Epithelial cell of prostate (primary cell): ENCODE results near the gene SLC22A16.

Experiments
- DNase-seq: peaks from one replicate; pipeline ENCODE4 v3.0.0-alpha.2; 2011; ENCODE audit warnings: low read depth, low spot score
- H3K27ac ChIP-seq: fragments of 450-650 bp; 2 replicates; pipeline ENCODE4 v1.5.1; 2017; ENCODE audit warnings: mild to moderate bottlenecking

SLC22A16 gene

GRCh38 chr6:110414669-110415068 is 61.7 kb downstream of the SLC22A16 start:
- no peak overlapping the region for H3K27ac ChIP-seq

GRCh38 chr6:110412360-110412759 is 64.1 kb downstream of the SLC22A16 start:
- no peak for DNase-seq
- H3K27ac ChIP-seq: no peak overlapping the region

More at GRCh38 chr6:110414669-110415068, 61.7 kb downstream of the SLC22A16 start:
- DNase-seq: no peak

DNA sequence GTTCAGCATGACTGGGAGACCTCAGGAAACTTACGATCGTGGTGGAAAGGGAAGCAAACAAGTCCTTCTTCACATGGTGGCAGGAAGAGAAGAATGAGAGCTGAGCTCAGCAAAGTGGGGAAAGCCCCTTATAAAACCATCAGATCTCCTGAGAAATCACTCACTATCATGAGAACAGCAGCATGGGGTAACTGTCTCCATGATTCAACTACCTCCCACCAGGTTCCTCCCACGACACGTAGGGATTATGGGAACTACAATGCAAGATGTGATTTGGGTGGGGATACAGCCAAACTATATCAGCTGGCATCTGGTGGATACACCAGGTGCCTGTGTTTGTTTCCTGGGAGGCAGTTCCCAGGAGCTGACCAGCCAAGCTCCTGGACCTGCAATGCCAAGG is 65.9 kb downstream of the SLC22A16 start:
- H3K27ac ChIP-seq: no peak overlapping the region
- DNase-seq: no peak

GRCh38 chr6:110409794-110410193 is 66.6 kb downstream of the SLC22A16 start:
- no peak for DNase-seq
- no peak overlapping the region for H3K27ac ChIP-seq

- no peak for DNase-seq
- no peak overlapping the region for H3K27ac ChIP-seq
These were observed 67.5 kb downstream of the SLC22A16 start for GRCh38 chr6:110408901-110409300.

DNA sequence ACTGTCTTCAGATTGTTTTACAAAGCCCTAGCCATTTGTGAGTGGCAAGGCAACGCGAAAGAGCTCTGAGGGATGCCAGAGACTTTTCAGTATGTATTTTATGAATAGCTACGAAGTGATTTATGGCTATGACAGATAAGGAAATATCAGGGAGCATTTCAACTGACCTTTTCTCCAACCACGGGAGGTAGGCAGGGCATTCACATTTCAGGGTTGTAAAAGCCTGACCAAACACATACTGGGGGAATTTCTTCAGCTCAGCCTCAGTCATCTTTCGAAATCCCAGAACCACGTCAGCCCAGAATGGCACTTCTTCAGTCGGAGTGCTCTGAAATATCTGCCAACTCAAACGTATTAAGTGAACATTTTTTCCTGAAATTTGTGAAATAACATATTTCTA is 71.8 kb downstream of the SLC22A16 start:
- DNase-seq: no peak
- H3K27ac ChIP-seq: no peak overlapping the region

- DNase-seq: no peak
- no peak overlapping the region for H3K27ac ChIP-seq
These were observed 74.7 kb downstream of the SLC22A16 start for GRCh38 chr6:110401585-110402176.

- no peak overlapping the region for H3K27ac ChIP-seq
- no peak for DNase-seq
These were observed 76.2 kb downstream of the SLC22A16 start for GRCh38 chr6:110400208-110400607.

- no peak for DNase-seq
- H3K27ac ChIP-seq: no peak overlapping the region
These were observed 77.0 kb downstream of the SLC22A16 start for GRCh38 chr6:110399219-110400071.

DNA sequence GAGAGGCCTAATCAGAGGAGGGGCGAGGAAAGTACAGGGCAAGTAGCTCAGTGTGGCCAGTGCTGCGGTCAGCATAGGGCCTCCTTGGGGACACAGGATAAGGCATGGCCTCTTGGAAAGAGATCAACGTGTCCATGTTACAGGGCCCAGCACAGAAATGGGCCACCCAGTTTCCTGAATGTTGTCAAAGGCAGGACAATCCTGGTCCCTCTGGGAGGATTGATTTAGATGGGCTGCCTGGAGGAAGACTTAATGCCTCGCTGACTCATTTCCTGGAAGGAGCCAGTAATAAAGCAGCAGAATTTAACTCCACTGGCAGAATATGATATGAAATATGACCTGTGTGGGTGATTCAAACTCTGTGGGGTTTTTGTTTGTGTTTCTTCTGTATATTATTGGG is 77.6 kb downstream of the SLC22A16 start:
- DNase-seq: no peak
- H3K27ac ChIP-seq: no peak overlapping the region

- no peak overlapping the region for H3K27ac ChIP-seq
- no peak for DNase-seq
These were observed 81.2 kb downstream of the SLC22A16 start for GRCh38 chr6:110395221-110395620.

DNA sequence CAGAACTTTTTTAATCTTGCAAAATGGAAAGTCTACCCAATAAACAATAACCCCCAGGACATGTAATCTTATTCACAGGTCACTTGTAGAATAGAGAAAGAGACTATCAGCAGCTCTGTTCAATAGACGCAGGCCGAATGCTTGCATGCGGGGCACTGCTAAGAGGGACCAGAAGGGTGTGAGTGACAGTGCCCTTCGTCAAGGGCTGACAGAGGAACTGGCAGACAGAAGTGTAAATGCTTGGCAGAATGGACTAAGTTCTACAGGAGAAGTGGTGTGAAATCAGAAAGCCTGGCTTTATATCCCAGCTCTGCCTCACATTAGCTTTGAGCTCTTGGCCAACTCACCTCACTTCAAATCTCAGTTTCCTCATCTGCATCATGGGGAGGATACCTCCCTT is 82.0 kb downstream of the SLC22A16 start:
- no peak overlapping the region for H3K27ac ChIP-seq
- no peak for DNase-seq

- DNase-seq: no peak
These were observed 83.7 kb downstream of the SLC22A16 start for GRCh38 chr6:110392727-110393126.

DNA sequence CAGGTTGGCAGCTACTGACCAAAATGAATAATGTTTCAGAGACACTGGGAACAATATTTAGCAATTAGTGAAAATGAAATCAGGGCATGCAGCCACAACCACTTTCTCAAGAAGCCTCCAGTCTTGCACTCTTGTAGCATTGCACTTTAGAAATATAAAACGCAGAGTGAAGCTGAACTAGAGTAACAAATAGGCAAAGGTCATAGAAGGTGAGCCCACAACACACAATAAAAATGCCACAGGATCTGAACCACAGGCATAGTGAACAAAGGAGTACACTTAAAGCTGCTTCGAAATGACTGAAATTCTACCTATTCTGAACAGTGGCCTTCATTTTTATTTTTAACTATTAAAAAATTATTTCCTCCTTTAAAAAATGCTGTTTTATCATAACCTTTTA is 86.0 kb downstream of the SLC22A16 start:
- DNase-seq: no peak
- H3K27ac ChIP-seq: no peak overlapping the region

More at GRCh38 chr6:110392727-110393126, 83.7 kb downstream of the SLC22A16 start:
- no peak overlapping the region for H3K27ac ChIP-seq

GRCh38 chr6:110389689-110390382 is 86.6 kb downstream of the SLC22A16 start:
- no peak overlapping the region for H3K27ac ChIP-seq

DNA sequence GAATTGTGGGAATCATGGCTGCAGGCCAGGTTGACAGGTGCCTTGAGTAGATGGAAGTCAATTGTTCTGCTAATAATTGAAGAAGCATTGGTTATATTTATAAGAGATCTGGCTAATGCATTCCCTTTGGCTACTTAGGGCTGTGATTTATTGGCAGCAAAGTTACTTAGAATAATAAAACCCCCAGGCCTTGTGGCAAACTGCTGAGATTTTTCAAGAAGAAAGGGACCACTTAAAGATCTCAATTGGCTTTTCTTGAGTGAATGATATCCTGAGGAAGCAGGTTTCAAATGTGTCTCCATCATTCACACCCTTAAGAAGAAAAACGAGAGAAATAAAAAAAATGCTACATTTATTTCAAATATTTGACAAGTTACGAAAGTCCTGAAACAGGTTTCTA is 88.4 kb downstream of the SLC22A16 start:
- no peak overlapping the region for H3K27ac ChIP-seq
- no peak for DNase-seq

More at GRCh38 chr6:110389689-110390382, 86.6 kb downstream of the SLC22A16 start:
- DNase-seq: no peak

DNA sequence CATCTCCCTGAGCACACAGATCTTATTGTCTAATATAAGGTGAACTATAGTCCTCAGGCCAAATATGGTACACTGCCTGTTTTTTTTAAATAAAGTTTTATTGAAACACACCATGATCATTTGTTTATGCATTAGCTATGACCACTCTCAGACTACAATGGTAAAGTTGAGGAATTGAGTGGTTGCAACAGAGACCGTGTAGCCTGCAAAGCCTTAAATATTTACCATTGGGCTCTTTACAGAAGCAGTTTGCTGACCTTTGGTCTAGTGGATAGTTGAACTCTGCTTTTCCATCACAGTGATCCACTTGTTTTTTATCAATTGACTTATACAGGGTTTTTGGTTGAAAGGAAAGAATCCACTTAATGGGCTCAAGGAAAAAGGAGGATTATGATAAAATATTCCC is 91.0 kb downstream of the SLC22A16 start:
- H3K27ac ChIP-seq: no peak overlapping the region
- no peak for DNase-seq

- no peak for DNase-seq
- no peak overlapping the region for H3K27ac ChIP-seq
These were observed 97.9 kb downstream of the SLC22A16 start for GRCh38 chr6:110378552-110378951.
